Thoracic aorta (tissue), 2 donors: ENCODE results near the gene CHST11. TPM values are rescaled to one million over a fixed set of nuclear protein-coding genes. Genes with fewer than 3 reads are reported as not detected.

Source experiments
- ATAC-seq: fragments of 150-250 bp; one replicate; pipeline ENCODE4 v1.8.0; 2017; ENCODE audit warnings: low read depth; ENCODE audit not compliant: insufficient number of reproducible peaks, low FRiP score
- DNase-seq: peaks from one replicate; pipeline ENCODE4 v3.0.0-alpha.2; 2020; ENCODE audit warnings: low spot score
- H3K27ac ChIP-seq, 2 donors: fragments of 200-600 bp; sonication (generic); 1 replicate in 1 of 2; 2 replicates in 1 of 2; pipeline ENCODE4 v1.5.1; 2016; ENCODE audit warnings: mild to moderate bottlenecking in 2 of 2, moderate library complexity in 2 of 2
- H3K27me3 ChIP-seq: fragments of 200-600 bp; sonication (generic); replicated peaks from 2 replicates; pipeline ENCODE4 v1.6.0; 2016; ENCODE audit warnings: mild to moderate bottlenecking; ENCODE audit not compliant: insufficient read depth
- H3K36me3 ChIP-seq: fragments of 200-600 bp; sonication (generic); one replicate; pipeline ENCODE4 v1.5.1; 2016
- H3K4me1 ChIP-seq, 2 donors: fragments of 200-600 bp; sonication (generic); 1 replicate in 1 of 2; 2 replicates in 1 of 2; pipeline versions ENCODE4 v1.5.1 to v1.6.0; 2016; ENCODE audit warnings: low read depth in 2 of 2, mild to moderate bottlenecking in 1 of 2; ENCODE audit not compliant: control insufficient read depth in 1 of 2
- H3K4me3 ChIP-seq: fragments of 200-600 bp; sonication (generic); 2 replicates; pipeline ENCODE4 v1.5.1; 2016; ENCODE audit warnings: mild to moderate bottlenecking
- H3K9me3 ChIP-seq: fragments of 200-600 bp; sonication (generic); 2 replicates; pipeline ENCODE4 v1.5.1; 2016
- total RNA-seq, 2 donors: library from RNA; depleted of rRNA; stranded (reverse); fragments of >200 nt; gene quantifications; one replicate each; pipeline versions ENCODE4 v1.1.0 to v1.2.3, GENCODE V29; 2016
- TF ChIP-seq, protein P1 (sequence below): fragments of 200-600 bp; sonication (generic); IDR thresholded peaks from one replicate; pipeline ENCODE4 v1.5.1; 2019; ENCODE audit warnings: antibody characterized with exemption

CHST11 gene
- total RNA-seq, 2 donors from 2014 or later, result 41.9 to 79.3 TPM

DNA sequence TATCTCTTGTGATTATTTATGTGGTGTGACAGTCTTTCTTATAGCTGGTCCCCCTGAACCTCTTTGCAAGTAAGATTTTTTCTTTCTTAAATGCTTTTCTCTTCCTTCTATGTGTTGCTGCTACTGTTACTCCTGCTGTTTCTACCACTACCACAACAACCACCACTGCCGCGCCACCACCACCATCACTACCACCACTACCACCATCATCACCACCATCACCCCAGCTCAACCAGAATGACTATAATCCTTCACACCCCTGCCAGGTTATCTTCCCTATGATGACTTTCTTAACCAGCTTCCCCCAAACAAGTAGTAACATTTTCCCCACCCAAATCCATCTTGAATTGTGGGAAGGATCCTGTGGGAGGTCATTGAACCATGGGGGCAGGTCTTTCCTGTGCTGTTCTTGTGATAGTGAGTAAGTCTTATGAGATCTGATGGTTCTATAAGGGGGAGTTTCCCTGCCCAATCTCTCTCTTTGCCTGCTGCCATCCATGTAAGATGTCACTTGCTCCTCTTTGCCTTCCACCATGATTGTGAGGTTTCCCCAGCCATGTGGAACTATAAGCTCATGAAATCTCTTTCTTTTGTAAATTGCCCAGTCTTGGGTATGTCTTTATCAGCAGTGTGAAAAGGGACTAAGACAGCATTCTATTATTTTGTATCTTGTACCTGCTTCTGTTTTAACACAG is 52.2 kb downstream of the CHST11 start:
- ATAC-seq (no peak), DNase-seq (no peak)
- Histone ChIP-seq H3K36me3 (no peaks in the 10 kb centered on the region), H3K4me3 (no peak overlapping the region), H3K9me3 (no peaks in the 10 kb centered on the region), H3K27me3 (no peaks in the 10 kb centered on the region), H3K27ac (no peak overlapping the region), H3K4me1 (peaks cover 27 to 61% of the 10 kb centered on the region in 2 donors)
- TF ChIP-seq, protein P1, sequence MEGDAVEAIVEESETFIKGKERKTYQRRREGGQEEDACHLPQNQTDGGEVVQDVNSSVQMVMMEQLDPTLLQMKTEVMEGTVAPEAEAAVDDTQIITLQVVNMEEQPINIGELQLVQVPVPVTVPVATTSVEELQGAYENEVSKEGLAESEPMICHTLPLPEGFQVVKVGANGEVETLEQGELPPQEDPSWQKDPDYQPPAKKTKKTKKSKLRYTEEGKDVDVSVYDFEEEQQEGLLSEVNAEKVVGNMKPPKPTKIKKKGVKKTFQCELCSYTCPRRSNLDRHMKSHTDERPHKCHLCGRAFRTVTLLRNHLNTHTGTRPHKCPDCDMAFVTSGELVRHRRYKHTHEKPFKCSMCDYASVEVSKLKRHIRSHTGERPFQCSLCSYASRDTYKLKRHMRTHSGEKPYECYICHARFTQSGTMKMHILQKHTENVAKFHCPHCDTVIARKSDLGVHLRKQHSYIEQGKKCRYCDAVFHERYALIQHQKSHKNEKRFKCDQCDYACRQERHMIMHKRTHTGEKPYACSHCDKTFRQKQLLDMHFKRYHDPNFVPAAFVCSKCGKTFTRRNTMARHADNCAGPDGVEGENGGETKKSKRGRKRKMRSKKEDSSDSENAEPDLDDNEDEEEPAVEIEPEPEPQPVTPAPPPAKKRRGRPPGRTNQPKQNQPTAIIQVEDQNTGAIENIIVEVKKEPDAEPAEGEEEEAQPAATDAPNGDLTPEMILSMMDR, result no peak

DNA sequence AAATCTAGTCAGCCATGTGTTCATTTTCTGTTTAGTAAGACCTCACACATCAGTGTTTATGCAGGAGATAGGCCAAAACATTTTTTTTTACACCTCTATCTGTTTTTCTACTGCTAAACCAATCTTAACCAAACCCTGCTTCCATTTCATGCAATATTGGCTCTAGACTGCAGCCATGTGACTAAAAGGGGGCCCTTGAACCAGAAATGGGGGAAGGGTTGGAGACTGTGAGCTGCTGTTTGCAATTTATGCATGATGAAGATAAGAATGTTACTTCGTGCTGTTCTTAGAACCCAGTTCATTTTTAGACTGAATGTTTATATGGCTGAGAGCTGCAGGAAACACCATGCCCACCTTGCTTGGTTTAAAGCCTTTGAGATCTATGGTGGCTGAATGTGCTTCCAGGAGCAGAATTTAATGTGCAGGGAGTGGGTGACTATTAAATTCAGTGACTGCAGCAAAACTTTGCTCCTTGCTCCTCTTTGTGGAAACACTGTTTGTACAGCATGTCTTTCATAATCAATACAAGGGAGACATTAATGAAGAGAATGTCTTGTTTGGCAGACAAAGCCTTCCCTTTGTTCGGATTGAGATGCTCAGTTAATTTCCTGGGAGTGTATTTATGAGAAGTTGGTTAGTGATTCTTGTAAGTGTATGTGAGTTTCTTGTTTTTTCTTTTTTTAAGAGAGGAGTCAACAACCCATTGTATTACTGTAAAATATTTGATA is 53.6 kb downstream of the CHST11 start:
- Histone ChIP-seq H3K4me3 (no peak overlapping the region), H3K36me3 (no peaks in the 10 kb centered on the region), H3K27ac (no peak overlapping the region), H3K9me3 (no peaks in the 10 kb centered on the region), H3K4me1 (peaks cover 16 to 61% of the 10 kb centered on the region in 2 donors), H3K27me3 (no peaks in the 10 kb centered on the region)
- TF ChIP-seq, protein P1, result no peak
- DNase-seq (no peak), ATAC-seq (no peak)

DNA sequence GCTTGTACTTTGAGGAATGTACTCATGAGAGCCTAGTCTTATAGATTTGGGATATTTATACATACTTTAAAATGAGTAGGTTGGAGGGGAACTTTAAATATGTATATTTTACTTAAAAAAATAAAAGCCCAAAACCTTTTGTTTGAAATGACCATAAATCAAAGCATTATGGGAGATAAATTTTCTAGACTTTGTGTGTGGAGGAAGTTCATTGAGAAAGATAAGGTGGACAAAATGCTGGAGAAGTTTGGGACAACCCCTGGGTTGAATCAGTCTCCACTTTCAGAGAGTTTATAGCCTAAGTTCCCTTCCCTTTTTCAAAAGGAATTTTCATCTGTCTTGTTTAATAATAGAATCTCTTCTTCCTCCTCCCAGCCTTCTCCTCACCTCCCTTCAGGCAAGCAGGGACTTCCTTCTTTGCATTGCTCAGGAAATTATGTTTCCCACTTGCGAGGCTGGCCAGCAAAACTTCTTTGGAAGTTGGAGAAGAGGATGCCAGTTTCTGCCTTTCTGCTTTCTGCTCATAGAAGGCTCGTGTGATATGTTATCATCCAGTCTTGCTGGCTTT is 54.2 kb downstream of the CHST11 start:
- TF ChIP-seq, protein P1, result no peak
- H3K27me3 ChIP-seq, result no peaks in the 10 kb centered on the region
- ATAC-seq (no peak), DNase-seq (no peak)
- no peaks in the 10 kb centered on the region for H3K9me3 ChIP-seq
- peaks cover 11 to 61% of the 10 kb centered on the region in 2 donors for H3K4me1 ChIP-seq
- H3K36me3 ChIP-seq, result no peaks in the 10 kb centered on the region
- no peak overlapping the region for H3K4me3 ChIP-seq
- no peak overlapping the region for H3K27ac ChIP-seq

DNA sequence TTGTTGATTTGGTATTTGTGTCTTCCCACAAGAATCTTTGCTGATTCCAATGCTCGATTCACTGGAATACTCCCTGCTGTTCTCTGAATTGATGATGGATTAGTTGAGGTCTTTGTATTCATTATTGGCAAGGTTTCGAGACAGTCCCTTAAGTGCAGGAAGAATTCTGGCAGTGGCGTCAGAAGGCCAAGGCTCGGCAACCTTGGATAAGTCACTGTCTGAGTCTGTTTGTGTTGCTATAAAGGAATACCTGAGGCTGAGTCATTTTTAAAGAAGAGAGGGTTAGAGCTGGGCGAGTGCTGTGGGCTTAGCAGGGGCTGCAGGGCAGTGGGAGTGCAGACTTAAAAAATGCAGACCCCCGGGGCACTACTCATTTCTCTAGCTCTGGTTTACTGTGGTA is 56.9 kb downstream of the CHST11 start:
- Histone ChIP-seq H3K4me1 (peaks cover 11 to 46% of the 10 kb centered on the region in 2 donors), H3K27ac (no peak overlapping the region), H3K36me3 (no peaks in the 10 kb centered on the region), H3K9me3 (no peaks in the 10 kb centered on the region), H3K4me3 (no peak overlapping the region), H3K27me3 (no peaks in the 10 kb centered on the region)
- no peak for DNase-seq
- TF ChIP-seq, protein P1, result no peak
- ATAC-seq, result no peak

DNA sequence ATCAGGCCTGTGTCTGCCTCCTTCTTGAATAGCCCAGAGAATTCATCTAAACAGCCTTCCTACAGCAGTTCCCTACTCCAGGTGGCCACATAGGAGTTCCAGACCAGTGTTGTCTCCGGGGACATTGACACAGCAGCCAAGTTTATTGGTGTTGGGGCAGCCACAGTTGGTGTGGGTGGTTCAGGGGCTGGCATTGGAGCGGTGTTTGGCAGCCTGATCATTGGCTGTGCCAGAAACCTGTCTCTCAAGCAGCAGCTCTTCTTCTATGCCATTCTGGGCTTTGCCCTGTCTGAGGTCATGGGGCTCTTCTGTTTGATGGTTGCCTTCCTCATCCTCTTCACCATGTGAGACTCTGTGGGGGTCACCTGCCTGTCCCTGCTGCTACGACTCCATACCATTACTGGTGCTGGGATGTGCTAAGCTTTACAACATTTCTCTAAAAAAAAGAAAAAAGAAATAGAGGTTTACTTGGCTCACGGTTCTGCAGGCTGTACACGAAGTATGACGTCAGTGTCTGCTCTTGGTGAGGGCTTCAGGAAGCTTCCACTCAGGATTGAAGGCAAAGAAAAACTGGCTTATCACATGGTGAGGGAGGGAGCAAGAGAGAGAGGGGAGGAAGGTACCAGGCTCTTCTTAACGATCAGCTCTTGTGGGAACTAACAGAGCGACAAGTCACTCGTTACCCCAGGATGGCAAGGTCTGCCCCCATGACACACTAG is 57.5 kb downstream of the CHST11 start:
- ATAC-seq (no peak), DNase-seq (no peak)
- Histone ChIP-seq H3K4me1 (peaks cover 14 to 50% of the 10 kb centered on the region in 2 donors), H3K27me3 (no peaks in the 10 kb centered on the region), H3K27ac (no peak overlapping the region), H3K36me3 (no peaks in the 10 kb centered on the region), H3K9me3 (no peaks in the 10 kb centered on the region), H3K4me3 (no peak overlapping the region)
- TF ChIP-seq, protein P1, result no peak
